Activated T-cell treated with anti-CD3 and anti-CD28 coated beads, Interleukin-2, amount 50 U/mL, for 48 hours (primary cell): ENCODE data around the gene TNFRSF4.
A peak's percentile ranks its signal among the peaks of the same experiment; 100 is the strongest.
"Not testable (repeated sequence)": the region's sequence is repeated elsewhere in the genome, so short reads cannot be mapped to it uniquely, and the experiment has no call there.

Experiments used
- DNase-seq, 2 experiments: peaks; one replicate each; pipeline ENCODE4 v3.0.0-alpha.2; 2020

Gene TNFRSF4

DNA sequence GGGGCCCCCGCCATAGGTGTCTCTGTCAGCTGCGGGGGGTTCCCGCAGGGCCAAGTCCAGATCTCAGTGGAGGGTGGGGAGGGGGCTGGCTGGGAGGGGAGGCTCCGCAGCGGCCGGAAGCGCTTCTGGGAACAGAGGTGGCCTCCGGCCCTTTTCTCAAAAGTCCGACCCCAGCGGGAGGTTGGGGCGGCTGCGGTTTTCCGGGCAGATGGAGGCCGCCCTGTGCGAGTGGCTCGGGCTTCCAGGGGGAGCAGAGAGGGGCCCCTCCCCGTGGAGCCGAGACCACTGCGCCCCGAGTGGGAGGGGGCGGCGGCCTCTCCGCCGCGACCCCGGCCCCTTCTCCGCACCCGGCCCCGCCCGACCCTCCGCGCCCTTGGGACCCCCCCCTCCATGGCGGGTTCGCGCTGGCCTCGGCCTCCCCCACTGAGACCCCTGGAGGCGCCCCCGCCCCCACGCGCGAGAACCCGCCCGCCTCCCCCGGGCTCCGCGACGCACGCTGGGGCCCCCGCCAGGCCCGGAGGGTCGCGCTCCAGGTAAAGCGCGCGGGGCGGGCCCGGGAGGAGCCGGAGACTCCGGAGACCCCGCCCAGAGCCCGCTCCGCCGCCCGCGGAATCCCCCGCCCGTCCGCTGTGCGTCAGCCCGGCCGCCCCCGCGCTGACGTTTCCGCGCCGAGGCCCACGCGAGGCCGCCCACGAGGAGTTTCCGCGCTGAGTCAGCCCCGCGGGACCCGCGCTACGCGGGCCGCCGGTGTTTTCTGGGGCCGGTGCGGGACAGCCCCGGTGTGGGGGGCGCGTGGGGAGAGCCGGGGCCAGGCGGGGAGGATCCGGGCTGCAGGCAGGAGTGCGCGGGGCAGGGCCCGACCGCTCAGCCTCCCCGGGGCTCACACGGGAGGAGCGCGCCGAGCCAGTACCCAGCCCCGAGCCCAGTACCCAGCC, 12.8 kb downstream of the TNFRSF4 start:
- DNase-seq: peak; percentile 90 to 94

DNA sequence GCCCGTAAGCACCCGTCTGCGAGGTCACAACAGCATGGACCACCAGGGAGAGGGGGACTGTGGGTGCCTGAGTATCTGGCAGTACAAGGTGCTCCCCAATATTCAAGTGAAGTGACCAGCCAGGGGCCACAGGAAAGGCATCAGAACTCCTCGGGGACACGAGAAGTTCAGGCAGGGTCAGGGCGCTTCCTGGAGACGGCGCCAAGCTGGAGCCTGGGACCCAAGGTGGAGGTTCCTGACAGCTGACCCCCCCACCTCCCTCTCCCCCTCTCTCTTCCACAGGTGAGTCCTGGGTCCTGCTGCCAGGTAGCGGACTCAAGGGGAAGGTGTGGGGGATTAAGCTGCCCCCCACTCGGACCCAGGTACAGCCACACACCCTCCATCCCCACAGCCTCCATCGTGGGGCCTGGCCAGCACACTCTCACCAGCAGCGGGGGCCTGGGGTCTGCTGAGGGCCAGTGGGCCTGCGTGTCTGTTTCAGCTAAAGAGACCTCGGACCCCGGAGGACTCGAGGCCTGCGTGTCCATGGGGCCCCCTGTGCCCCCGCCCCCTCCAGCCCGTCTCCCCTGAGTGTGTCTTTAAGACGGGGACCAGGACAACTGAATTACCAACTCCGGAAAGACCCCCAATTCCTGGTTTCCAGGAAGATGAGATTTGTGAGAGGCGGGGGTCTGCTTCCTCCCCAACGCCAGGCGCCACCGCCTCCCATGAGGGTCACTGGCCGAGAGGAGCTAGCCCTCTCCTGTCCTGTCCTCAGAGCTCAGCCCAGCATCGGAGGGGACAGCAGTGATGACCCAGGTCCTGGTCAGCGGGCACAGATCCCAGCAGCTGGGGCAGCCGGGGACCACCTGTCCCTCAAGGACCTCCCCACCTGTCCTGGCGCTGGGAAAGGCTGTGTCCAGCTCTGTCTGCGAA, 13.7 kb downstream of the TNFRSF4 start:
- no peak for DNase-seq

DNA sequence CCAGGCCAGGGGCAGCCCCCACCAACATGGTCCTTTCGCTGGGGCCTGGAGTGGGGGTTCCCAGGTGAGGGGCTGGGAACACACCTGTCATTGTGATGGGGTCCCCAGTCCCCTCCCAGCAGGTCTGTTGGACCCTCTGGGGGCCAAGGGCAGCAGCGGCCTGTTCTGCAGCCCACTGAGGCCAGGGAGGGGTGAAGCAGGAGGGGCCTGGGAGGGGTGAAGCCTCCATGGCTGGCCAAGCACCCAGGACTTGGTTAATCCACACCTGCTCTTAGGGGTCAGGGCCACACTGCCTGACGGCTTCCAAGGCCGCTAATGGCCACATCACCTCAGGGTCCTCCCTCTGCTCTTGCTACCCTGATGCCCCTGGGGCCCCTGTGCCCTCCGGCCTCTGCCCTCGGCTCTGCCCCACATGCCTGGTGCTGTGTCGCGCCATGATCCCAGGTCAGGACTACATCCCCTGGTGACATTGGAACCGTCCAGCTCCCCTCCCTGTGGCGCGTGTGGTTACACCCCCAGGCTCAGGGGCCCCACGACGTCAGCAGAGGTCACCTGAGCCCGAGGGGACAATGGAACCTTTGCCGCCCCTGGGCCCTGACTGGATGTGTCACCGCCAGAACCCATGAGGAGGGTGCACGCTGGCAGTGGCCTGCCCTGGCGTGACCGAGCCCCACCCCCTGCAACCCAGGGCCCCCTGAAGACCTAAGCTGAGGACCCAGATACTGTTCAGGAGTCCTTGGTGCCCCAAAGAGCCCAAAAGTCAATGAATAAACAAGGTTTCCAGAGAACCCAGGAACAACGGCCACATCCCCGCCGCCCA, 14.6 kb downstream of the TNFRSF4 start:
- DNase-seq: no peak

DNA sequence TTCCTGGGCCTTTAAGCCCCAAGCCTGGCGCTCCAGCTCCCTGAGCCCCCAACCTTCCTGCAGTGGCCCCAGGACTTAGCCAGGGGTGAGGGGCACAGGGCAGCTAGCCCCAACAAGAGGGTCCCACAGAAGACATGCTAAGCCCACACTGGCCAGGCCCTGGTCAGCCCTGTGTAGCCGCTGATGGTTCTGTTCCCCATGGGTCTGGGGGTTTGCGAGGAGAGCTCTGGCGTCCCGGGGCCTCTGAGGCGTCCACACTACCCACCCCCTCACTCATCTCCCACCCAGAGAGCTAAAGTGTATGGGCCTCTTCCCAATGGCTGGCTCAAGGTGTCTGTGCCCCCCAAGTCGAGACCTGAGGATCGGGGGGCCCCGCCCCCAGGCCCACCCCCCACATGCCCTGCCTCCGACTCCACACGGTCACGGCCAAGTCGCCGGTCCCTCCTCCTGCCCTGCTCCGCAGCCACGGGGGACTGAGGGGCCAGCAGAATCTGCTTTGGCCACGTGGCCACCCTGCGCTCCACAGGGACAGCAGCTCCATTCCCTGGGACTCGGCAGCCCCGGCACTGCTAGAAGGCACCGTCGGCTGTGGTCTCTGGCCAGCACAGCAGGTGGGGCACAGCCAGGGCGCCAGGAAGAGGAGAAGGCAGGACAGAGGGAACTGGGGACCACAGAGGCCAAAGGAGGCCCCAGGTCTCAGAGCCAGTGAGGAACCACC, 15.4 kb downstream of the TNFRSF4 start:
- no peak for DNase-seq

DNA sequence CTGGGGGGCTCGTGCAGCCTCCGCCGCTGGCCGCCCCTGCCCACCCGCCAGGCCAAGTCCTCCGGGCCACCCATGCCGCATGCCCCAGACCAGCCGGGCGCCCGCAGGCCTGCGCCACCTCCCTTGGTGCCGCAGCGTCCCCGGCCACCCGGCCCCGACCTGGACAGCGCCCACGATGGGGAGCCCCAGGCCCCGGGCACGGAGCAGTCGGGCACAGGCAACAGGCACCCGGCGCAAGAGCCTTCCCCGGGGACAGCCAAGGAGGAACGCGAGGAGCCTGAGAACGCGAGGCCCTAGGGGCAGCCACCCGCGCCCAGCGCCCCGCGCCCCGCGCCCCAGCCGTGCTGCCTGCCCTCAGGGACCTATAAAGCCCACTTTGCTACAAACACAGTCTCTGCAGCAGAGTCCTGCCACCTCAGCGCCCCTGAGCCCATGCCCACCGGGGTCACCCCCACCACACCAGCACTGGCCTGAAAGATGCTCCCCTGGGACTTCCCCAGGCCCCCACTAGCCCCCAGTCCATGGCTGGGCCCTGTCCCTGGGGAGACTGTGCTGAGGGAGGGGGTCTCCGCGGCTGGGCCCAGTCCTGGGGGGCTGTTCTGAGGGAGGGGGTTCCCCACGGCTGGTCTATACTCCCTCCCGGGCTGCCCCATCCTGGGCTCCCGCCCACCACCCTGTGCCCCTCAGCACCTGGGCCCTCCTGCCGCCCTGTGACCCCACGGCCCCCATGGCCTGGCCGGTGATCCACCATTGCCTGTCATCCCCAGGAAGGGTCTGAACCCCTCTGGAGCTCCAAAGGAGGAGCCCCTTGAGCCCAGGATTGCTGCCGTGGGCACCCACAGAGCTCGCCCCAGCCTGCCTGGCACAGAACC, 16.2 kb downstream of the TNFRSF4 start:
- DNase-seq: no peak

DNA sequence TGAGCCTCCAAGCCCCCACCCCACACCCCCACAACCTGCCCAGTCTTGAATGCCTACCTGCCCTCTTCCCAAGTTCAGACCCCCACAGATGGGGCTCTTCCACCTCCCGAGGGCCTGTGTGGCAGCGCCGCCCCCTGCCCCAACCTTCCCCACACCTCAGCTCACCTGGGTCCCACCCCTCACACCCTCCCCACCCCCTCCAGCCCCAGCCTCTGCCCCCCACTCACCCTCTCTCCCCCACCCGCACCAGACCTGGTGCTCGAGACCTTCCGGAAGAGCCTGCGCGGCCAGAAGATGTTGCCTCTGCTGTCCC, 16.8 kb downstream of the TNFRSF4 start:
- no peak for DNase-seq

DNA sequence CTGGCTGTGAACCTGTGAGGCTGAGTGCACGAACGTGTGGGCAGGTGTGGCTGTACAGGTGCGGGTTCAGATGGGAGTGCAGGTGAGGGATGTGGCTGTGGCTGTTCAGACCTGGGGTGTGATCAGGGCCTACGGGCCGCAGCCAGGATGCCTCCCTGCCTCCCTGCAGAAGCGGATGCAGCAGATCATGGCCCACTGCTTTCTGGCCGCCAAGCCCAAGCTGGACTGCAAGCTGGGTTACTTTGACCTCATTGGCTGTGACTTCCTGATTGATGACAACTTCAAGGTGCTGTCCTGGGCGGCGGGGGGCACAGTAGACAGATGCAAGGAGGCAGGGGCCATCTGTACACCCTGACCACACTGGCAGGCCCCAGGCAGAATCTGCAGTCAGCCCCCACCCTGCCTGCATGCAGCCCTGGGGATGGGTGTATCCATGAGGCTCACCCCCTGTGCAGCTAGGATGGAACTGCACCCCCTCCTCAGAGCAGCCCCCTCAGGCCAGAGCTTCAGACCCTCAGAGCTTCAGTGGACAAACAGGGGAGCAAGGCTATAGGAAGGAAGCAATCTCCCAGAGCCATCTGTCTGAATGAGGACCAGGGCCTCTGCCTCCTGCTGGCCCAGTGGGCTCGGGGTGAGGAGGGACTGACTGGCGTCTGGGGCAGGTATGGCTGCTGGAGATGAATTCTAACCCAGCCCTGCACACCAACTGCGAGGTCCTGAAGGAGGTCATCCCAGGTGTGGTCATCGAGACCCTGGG, 17.3 kb downstream of the TNFRSF4 start:
- no peak for DNase-seq

DNA sequence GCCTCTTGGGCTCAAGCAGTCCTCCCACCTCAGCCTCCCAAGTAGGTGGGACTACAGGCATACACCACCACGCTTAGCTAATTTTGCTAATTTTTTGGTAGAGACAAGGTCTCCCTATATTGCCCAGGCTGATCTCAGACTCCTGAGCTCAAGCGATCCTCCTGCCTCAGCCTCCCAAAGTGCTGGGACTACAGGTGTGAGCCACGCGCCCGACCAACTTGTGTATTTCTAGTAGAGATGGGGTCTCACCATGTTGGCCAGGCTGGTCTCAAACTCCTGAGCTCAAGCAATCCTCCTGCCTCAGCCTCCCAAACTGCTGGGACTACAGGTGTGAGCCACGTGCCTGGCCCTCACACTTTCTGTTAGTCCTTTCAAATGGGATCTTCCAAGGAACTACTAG, 18.2 kb downstream of the TNFRSF4 start:
- not testable (repeated sequence) for DNase-seq

DNA sequence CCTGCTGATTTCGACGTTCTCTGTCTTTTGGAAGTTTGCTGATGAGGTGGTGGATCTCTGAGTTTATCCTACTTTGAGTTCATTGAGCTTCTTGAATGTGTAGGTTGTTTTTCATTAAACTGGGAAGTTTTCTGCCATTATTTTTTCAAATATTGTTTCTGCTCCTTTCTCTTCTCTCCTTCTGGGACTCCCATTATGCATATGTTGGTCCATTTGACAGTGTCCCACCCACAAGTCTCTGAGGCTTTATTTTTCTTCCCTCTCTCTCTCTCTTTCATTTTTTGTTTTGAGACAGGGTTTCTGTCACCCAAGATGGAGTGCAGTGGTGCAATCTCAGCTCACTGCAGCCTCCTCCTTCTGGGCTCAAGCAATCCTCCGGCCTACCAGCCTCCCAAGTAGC, 19.2 kb downstream of the TNFRSF4 start:
- no peak for DNase-seq

DNA sequence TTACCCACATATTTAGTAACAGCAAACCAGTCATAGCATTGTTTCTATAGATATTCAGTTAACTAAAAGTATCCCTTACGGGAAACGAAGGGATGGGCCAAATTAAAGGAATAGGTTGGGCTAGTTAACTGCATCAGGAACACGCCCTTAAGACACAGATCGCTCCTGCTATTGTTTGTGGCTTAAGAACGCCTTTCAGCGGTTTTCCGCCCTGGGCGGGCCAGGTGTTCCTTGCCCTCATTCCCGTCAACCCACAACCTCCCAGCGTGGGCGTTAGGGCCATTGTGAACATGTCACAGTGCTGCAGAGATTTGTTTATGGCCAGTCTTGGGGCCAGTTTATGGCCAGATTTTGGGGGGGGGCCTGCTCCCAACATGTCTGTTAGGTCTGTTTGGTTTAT, 22.2 kb downstream of the TNFRSF4 start:
- no peak for DNase-seq

DNA sequence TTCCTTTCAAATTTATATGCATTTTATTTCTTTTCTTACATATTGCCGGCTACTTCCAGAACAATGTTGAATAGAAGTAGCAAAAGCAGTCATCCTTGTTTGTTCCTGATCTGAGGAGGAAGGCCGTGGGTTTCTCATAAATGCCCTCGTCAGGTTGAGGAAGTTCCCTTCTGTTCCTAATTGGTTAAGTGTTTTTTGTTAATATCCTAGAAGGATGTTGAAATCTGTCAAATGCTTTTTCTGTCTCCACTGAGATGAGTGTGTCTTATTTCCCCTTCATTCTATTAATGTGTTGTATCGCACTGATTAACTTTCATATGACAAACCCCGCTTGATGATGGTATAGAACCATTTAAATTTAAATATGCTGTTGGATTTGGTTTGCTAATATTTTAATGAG, 24.8 kb downstream of the TNFRSF4 start:
- no peak for DNase-seq

DNA sequence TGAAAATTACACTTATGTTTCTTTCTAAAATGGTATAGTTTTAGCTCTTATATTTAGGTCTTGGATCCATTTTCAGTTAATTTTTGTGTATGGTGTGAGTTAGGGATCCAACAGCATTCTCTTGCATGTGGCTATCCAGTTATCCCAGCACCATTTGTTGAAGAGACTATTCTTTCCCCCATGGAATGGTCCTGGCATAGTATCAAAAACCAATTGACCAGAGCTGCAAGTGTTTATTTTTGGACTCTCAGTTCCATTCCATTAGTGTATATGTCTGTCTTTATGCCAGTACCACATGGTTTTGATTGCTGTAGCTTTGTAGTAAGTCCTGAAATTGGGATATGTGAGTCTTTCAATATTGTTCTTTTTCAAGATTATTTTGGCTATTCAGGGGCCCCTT, 26.0 kb downstream of the TNFRSF4 start:
- DNase-seq: no peak

DNA sequence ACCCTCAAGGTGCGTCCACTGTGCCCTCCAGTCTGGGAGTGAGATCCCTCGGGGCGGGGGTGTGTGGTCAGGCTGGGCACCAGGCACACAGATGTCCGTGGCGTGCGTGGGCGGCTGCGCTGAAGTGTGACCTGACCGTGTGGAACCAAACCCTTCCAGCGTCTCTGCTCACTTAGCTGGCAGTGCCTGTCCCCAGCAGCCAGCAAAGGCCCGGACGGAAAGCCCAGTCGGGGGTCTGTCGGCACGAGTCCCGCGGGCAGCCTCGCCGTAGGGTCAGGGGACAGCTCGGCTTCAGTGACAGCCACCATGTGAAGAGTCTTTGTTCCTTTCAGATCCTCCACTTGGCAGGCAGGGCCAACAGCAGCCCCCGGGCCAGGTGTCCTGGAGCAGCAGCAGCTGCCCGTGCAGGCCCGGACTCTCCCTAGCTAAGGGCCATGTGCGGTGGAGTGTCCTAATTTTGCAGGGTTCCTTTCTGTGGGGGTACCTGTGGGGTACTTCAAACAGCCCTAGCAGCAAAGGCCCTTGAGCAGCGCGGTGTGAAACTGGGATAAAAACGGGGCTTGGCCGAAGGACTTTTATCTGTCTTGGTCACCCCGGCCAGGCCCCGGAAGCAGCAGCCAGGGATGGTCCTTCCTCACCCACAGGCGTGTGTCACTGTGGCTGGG, 28.7 kb downstream of the TNFRSF4 start:
- DNase-seq: no peak

DNA sequence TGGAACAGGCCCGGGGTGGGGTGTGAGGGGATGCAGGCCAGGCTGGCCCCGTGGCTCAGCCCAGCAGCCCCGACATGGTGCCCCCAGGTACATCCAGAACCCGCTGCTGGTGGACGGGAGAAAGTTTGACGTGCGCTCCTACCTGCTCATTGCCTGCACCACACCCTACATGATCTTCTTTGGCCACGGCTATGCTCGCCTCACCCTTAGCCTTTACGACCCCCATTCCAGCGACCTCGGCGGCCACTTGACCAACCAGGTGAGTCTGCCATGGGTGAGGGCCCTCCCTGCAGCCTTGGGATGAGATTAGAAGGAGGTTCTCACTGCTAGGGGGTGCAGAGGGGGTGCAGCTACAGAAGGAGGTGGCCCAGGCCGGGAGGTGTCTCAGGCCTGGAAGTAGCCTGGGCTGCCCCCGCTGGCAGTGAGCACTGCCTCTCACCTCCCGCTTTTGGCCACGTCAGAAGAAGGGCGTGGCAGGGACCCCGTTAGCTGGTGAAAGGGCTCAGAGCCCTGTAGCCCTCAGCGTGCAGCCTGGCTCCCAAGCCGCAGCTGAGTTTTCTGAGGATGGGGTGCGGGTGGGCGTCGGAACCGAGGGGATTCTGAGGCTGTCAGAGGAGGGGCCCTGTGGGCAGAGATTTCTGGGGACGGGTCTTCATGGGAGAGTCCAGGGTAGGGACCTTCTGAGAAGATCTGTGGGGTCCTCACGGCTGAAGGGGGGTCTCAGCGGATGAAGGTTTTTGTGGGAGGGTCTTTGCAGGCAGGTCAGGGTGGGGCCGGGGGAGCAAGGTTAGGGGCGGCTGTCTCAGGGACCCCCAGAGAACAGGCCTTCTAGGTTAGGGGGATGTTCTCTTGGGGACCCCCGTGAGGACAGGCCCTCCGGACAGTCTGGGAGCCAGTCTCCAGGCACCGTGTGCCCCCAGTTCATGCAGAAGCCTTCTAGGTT, 29.8 kb downstream of the TNFRSF4 start:
- DNase-seq: no peak

DNA sequence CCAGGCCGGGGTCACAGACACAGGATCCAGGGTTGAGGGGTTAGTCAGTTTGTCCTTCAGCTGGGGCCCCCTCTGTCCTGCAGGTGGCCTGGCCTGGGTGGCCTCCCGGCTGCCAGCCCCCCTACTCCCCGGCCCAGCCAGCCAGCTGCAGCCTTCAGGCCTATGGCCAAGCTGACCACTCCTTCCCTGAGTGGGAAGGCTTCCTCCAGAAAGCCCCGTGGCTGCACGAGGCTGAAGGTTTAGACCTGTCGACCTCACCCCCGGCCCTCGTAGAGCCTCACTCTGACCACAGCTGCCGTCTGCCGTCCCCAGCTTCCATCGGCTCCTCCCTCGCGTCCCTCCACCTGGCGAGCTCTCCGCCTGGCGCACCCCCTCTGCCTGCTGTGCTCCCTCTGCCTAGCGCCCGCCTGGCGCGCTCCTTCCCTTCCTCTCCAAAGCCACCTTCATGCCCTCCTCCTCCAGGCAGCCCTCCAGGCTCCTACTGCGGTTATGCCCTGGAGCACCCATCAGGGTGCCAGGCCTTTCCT, 30.7 kb downstream of the TNFRSF4 start:
- DNase-seq: no peak

DNA sequence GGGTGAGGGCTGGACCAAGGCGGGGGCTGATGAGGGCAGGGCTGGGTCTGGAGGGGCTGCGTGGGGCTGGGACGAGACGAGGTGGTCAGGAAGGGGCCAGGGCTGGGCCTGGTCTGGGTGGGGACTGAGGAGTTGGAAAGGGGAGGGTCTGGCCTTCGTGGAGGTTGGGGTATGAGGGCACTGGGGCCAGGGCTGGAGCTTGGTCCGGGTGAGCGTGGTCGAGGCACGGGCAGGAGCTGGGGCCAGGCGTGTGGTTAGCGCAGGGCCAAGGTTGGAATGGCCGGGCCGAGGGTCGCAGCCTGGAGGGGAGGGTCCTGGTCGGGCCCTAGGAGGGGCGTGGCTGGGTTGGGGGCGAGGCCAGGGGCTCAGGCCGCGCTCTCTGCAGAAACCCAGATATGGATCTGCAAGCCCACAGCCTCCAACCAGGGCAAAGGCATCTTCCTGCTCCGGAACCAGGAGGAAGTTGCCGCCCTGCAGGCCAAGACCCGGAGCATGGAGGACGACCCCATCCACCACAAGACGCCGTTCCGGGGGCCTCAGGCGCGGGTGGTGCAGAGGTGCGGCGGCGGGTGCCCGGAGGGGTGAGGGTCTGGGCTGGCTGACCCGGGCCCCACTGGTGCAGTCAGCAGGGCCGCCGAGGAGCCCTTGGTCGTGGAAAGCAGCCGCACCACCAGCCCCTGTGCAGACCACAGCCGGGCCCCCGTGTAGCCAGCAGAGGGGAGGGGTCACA, 31.3 kb downstream of the TNFRSF4 start:
- no peak for DNase-seq

DNA sequence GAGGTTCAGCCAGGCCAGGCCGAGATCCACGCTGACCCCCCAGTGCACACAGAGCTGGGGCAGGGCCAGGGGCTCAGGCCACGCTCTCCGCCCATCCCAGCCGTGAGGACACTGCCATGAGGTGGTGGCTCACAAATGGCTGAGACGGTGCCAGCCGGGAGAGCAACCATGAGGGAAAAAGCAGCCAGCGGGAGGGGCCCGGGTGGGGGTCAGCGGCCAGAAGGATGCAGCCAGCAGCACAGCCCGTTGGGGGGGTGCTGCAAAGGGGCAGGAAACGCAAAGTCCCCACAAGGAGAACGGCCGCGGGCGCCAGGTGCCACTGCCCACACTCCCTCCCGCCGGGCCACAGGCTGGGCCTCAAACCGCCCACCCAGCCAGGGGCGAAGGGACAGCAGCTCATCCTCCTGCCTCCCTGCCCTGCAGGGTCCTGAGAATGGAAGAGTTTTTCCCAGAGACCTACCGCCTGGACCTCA, 32.0 kb downstream of the TNFRSF4 start:
- no peak for DNase-seq
